ENCODE results near the gene APLP1. TPM values are rescaled to one million over a fixed set of nuclear protein-coding genes. Genes with fewer than 3 reads are reported as not detected.
A peak's percentile ranks its signal among the peaks of the same experiment; 100 is the strongest.

Gene APLP1
- total RNA-seq, 1 donor from 2014 or later: 143 TPM

DNA sequence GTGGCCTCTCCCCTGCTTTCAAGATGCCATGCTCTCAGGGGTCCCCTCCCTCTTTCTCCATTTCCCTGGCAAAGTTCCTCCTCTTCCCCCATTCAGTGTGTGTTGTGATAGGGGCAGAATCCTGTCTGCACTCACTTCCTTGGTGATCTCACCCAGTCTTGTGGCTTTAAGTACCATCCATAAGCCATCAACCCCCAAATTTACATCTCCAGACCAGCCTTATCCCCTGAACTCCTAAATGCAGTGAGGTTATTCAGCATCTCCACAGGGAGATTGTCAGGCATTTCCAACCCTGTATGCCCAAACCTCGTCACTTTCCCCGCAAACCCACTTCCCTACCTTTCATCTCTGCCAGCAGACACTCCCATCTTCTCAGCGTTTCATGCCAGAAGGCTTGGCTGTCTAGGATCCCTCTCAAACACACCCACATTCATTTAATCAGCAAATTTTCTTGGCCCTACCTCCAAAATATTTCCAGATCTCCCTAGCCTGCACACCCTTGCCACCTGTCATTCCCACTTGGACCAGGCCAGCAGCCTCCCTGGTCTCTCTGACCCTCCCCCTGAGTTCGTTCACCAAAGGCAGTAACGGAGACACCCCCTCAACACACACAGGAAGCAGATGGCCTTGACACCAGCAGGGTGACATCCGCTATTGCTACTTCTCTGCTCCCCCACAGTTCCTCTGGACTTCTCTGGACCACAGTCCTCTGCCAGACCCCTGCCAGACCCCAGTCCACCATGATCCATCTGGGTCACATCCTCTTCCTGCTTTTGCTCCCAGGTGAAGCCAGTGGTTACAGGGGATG lies 33.7 kb downstream of the APLP1 start, which contains the start of gene HCST:
HCST (plus strand) TSS at position 676 of the 808 bp plus-strand sequence; CDS start at position 741, 65 bp downstream.
- no peak for DNase-seq (ENCODE audit: low read depth, low spot score)
- H3K36me3 Mint-ChIP-seq (ENCODE audit: low read depth): no peaks in the 10 kb centered on the region
- peak within 1 kb of the TSS; percentile 94 for H3K4me3 Mint-ChIP-seq
- TF ChIP-seq, protein P1, sequence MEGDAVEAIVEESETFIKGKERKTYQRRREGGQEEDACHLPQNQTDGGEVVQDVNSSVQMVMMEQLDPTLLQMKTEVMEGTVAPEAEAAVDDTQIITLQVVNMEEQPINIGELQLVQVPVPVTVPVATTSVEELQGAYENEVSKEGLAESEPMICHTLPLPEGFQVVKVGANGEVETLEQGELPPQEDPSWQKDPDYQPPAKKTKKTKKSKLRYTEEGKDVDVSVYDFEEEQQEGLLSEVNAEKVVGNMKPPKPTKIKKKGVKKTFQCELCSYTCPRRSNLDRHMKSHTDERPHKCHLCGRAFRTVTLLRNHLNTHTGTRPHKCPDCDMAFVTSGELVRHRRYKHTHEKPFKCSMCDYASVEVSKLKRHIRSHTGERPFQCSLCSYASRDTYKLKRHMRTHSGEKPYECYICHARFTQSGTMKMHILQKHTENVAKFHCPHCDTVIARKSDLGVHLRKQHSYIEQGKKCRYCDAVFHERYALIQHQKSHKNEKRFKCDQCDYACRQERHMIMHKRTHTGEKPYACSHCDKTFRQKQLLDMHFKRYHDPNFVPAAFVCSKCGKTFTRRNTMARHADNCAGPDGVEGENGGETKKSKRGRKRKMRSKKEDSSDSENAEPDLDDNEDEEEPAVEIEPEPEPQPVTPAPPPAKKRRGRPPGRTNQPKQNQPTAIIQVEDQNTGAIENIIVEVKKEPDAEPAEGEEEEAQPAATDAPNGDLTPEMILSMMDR (conservative IDR thresholded peaks at IDR 0.05): no peak
- no peaks in the 10 kb centered on the region for H3K9me3 Mint-ChIP-seq
- peaks cover 6% of the 10 kb centered on the region for H3K4me1 Mint-ChIP-seq
- no peak within 1 kb of the TSS for H3K27ac Mint-ChIP-seq (ENCODE audit: unreplicated experiment)
- H3K27me3 Mint-ChIP-seq (ENCODE audit: low read depth): peaks cover 53% of the 10 kb centered on the region

DNA sequence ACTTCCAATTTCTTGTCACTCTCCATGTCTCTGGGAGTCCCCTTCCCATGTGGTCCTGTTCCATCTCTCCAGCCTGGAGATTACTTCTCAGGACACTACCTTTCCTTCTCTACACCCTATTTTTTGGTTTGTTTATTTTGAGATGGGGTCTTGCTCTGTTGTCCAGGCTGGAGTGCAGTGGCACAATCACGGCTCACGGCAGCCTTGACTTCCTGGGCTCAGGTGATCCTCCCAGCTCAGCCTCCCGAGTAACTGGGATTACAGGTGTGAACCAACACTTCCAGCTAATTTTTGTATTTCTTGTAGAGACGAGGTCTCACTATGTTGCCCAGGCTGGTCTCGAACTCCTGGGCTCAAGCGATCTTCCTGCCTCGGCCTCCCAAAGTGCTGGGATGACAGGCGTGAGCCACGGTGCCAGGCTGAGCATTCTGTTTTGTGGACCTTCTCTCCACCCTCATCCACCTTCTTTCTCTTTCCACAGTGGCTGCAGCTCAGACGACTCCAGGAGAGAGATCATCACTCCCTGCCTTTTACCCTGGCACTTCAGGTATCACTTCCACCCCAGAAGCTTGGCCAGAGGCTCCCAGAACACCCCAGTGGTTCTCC lies 34.6 kb downstream of the APLP1 start:
- Mint-ChIP-seq H3K4me1 (peaks cover 6% of the 10 kb centered on the region), H3K9me3 (no peaks in the 10 kb centered on the region), H3K27ac (ENCODE audit: unreplicated experiment) (no peak overlapping the region), H3K4me3 (peak overlapping the region; percentile 74), H3K27me3 (ENCODE audit: low read depth) (peaks cover 53% of the 10 kb centered on the region), H3K36me3 (ENCODE audit: low read depth) (no peaks in the 10 kb centered on the region)
- TF ChIP-seq, protein P1 (conservative IDR thresholded peaks at IDR 0.05): no peak
- DNase-seq (ENCODE audit: low read depth, low spot score): no peak

DNA sequence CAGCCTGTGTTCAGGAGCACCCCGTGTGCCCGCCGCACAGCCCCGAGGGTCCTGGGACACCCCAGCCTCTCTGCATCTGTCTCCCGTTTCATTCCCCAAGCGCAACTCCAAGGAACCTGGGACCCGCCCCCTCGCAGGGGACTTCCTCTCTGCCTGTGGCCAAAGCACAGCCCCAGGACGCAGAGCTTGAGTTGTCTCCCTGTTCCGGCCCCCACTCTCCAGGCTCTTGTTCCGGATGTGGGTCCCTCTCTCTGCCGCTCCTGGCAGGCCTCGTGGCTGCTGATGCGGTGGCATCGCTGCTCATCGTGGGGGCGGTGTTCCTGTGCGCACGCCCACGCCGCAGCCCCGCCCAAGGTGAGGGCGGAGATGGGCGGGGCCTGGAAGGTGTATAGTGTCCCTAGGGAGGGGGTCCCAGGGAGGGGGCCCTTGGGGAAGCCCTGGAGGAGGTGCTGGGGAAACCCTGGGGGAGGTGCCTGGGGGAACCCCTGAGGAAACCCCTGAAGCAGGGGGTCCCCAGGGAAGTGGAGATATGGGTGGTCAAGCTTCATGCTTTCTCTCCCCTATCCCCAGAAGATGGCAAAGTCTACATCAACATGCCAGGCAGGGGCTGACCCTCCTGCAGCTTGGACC lies 35.3 kb downstream of the APLP1 start:
- no peaks in the 10 kb centered on the region for H3K9me3 Mint-ChIP-seq
- TF ChIP-seq, protein P1 (conservative IDR thresholded peaks at IDR 0.05): no peak

DNA sequence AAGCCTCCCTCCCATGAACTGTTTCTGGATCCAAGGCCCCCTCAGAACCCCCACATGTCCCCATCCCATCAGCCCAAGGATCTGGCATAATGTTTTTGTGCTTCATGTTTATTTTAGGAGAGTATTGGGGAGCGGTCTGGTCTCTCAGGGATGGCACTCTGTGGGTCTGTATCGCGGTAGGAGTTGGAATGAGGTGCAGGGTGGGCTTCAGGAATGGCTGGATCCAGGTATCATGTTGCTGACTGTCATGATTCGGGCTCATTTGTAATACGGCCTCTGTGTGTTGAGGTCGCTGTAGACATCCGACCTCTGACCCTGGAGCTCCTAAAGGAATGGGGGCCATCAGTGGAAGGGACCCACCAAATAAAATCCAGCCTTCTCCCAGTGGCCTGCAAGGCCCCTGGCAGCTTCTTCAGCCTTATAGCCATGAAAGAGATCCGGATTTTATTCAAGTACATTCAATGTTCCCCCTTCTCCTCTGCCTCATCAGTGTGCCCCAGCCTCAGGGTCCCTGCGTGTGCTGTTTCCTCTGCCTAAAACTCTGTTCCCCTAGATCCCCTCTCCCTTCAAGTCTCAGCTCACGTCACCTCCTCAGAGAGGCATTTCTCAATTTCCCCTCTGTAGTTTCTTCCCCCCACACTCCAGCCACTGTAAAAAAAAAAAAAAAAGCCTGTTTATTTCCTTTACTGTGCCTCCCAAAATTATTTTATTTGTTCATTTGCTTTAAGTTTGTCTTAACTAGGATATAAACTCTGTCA lies 36.1 kb downstream of the APLP1 start:
- H3K36me3 Mint-ChIP-seq (ENCODE audit: low read depth): no peaks in the 10 kb centered on the region
- H3K27me3 Mint-ChIP-seq (ENCODE audit: low read depth): peaks cover 45% of the 10 kb centered on the region
- H3K4me3 Mint-ChIP-seq: peak overlapping the region; percentile 35
- peaks cover 6% of the 10 kb centered on the region for H3K4me1 Mint-ChIP-seq
- H3K9me3 Mint-ChIP-seq: no peaks in the 10 kb centered on the region
- TF ChIP-seq, protein P1 (conservative IDR thresholded peaks at IDR 0.05): no peak
- H3K27ac Mint-ChIP-seq (ENCODE audit: unreplicated experiment): no peak overlapping the region
- no peak for DNase-seq (ENCODE audit: low read depth, low spot score)

More for the DNA sequence above, 35.3 kb downstream of the APLP1 start:
- H3K4me1 Mint-ChIP-seq: peaks cover 6% of the 10 kb centered on the region
- no peak overlapping the region for H3K27ac Mint-ChIP-seq (ENCODE audit: unreplicated experiment)
- no peaks in the 10 kb centered on the region for H3K36me3 Mint-ChIP-seq (ENCODE audit: low read depth)
- H3K27me3 Mint-ChIP-seq (ENCODE audit: low read depth): peaks cover 49% of the 10 kb centered on the region
- peak overlapping the region; percentile 74 for H3K4me3 Mint-ChIP-seq
- DNase-seq (ENCODE audit: low read depth, low spot score): no peak

DNA sequence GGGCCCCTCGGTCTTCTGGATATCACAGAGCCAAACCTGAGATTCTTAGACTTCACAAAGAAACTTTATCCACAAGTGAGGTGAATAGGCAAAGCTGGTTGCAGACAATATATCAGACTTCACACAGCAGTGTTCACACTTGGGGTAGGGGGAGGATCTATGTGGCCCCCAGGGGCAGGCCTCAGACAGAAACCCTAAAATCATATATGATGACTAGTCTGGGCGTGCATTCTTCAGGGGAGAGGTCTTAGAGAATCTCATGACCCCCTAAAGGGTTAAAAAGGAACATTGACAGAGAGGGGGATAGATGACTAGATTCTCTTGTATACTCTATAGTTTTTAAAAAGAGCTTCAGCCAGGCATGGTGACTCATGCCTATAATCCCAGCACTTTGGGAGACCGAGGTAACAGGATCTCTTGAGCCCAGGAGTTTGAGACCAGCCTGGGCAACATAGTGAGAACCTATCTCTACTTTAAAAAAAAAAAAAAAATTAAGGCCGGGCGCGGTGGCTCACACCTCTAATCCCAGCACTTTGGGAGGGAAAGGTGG lies 36.9 kb downstream of the APLP1 start:
- H3K27me3 Mint-ChIP-seq (ENCODE audit: low read depth): peaks cover 44% of the 10 kb centered on the region
- TF ChIP-seq, protein P1 (conservative IDR thresholded peaks at IDR 0.05): no peak
- no peaks in the 10 kb centered on the region for H3K36me3 Mint-ChIP-seq (ENCODE audit: low read depth)
- no peak overlapping the region for H3K27ac Mint-ChIP-seq (ENCODE audit: unreplicated experiment)
- peaks cover 6% of the 10 kb centered on the region for H3K4me1 Mint-ChIP-seq
- H3K4me3 Mint-ChIP-seq: peak overlapping the region; percentile 35
- H3K9me3 Mint-ChIP-seq: no peaks in the 10 kb centered on the region
- no peak for DNase-seq (ENCODE audit: low read depth, low spot score)
